GM21381 (cell line): Measurements from ENCODE around the gene BCAM.
"Not testable (repeated sequence)": the region's sequence is repeated elsewhere in the genome, so short reads cannot be mapped to it uniquely, and the experiment has no call there.

Experiments used
- ATAC-seq: cut with Tn5 transposase; IDR thresholded peaks from one replicate; pipeline ENCODE4 v1.9.1; 2021; ENCODE audit warnings: mild to moderate bottlenecking, moderate library complexity; ENCODE audit not compliant: unreplicated experiment

BCAM gene

GRCh38 chr19:44814517-44814916 is 5.6 kb downstream of the BCAM start:
- no peak for ATAC-seq

- ATAC-seq = no peak
Measured at GRCh38 chr19:44816301-44816700, 7.4 kb downstream of the BCAM start.

GRCh38 chr19:44817725-44818465 is 9.0 kb downstream of the BCAM start:
- ATAC-seq = no peak

GRCh38 chr19:44818466-44819031 is 9.6 kb downstream of the BCAM start:
- no peak for ATAC-seq

- no peak for ATAC-seq
Measured at GRCh38 chr19:44819246-44819832, 10.4 kb downstream of the BCAM start.

DNA sequence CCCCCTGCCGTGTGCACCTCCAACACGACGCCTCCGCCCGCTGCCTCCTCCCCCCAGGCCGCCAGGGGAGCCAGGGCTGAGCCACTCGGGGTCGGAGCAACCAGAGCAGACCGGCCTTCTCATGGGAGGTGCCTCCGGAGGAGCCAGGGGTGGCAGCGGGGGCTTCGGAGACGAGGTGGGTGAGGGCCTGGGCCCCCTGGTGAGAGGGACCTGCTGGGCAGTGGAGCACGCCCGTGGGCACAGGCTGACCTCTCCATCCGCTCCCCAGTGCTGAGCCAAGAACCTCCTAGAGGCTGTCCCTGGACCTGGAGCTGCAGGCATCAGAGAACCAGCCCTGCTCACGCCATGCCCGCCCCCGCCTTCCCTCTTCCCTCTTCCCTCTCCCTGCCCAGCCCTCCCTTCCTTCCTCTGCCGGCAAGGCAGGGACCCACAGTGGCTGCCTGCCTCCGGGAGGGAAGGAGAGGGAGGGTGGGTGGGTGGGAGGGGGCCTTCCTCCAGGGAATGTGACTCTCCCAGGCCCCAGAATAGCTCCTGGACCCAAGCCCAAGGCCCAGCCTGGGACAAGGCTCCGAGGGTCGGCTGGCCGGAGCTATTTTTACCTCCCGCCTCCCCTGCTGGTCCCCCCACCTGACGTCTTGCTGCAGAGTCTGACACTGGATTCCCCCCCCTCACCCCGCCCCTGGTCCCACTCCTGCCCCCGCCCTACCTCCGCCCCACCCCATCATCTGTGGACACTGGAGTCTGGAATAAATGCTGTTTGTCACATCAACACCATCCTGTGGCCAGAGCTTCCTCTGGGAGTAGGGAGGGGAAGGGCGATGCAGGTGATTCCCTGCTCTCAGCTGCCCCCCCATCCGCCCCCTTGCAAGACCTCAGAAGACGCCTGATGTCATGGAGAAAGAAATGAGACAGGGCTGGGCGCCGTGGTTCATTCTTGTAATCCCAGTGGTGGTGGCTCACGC is 12.0 kb downstream of the BCAM start:
- no peak for ATAC-seq

DNA sequence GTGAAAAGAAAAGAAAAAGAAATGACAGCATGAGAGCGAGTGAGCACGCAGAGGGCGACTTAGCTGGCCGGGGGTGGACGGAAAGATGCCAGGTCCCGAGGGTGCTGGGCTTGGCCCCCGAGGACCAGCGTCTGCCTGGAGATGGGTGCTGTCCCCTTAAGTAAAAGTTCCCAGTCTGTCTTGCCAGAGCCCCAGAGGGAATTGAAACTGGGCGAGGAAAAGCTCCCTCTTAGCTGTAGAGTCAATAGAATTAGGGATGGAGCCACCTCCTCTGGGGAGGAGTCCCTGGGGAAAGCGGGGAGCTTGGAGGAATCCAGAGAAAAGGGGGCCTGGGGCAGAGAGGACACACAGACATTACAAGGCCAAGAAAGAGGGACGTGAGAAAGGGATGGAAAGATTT is 13.3 kb downstream of the BCAM start:
- ATAC-seq = no peak

DNA sequence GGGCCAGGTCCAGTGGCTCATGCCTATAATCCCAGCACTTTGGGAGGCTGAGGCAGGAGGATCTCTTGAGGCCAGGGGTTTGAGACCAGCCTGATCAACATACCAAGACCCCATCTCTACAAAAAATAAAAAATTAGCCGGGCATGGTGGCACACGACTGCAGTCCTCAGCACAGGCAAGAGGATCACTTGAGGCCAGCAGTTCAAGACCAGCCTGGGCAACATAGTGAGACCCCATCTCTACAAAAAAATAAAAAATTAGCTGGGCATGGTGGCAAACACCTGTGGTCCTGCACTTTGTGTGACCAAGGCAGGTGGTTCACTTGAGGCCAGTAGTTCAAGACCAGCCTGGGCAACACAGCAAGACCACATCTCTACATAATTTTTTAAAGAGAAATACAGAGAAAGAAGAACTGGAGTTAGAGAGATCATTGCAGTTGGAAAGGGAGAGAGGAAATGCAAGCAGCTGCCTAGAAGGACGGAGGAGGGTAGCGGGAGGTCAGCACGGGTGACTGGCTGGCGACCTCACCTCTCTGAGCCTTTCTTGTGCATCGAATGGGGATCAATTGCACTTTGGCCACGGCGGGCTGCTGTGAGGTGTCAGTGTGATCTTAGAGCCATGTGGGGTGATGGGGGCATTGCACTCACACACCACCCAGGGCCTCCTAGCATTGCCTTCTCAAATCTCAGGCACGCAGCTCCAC is 13.9 kb downstream of the BCAM start:
- no peak for ATAC-seq

DNA sequence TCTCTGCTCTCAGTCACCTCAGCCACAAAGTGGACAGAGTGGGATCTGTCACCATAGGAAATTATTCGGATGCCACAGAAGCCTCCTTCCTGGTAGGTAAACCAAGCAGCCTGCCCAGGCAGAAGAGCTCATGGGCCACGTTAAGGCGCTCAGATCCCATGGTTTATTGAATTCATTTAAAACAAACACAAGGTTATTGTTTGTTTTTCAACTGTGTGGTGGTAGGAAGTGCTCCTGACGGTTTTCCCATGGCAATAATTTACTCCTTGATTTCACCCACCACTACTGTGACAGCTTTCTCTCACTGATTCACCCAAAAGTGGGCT is 14.4 kb downstream of the BCAM start:
- ATAC-seq = no peak

GRCh38 chr19:44824761-44825160 is 15.9 kb downstream of the BCAM start:
- ATAC-seq = no peak

DNA sequence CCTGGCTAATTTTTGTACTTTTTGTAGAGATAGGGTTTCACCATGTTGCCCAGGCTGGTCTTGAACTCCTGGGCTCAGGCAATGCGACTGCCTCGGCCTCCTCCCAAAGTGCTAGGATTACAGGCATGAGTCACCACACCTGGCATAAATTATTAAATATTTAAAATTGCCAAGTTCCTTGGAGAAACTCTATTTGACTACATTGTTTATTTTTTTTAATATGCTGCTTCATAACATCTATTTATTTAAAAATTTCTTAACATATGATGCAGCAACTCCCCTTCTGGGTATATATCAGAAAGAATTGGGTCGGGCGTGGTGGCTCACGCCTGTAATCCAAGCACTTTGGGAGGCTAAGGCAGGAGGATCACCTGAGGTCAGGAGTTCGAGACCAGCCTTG is 24.0 kb downstream of the BCAM start:
- ATAC-seq = not testable (repeated sequence)

DNA sequence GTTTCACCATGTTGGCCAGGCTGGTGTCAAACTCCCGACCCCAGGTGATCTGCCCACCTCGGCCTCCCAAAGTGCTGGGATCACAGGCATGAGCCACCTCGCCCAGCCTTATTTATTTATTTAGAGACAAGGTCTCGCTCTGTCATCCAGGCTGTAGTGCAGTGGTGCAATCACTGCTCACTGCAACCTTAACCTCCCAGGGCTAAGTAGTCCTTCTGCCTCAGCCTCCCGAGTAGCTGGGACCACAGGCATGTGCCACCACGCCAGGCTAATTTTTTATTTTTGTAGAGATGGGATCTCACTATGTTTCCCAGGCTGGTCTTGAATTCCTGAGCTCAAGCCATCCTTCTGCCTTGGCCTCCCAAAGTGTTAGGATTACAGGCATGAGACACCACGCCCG is 25.5 kb downstream of the BCAM start:
- ATAC-seq = not testable (repeated sequence)

GRCh38 chr19:44839276-44839675 is 30.4 kb downstream of the BCAM start:
- no peak for ATAC-seq

GRCh38 chr19:44840811-44841210 is 31.9 kb downstream of the BCAM start:
- ATAC-seq = no peak

- ATAC-seq = no peak
Measured at GRCh38 chr19:44841231-44841630, 32.3 kb downstream of the BCAM start.

GRCh38 chr19:44845286-44845611 is 36.3 kb downstream of the BCAM start:
- ATAC-seq = no peak

- ATAC-seq = peak; percentile 49
Measured at GRCh38 chr19:44845612-44846454, 36.9 kb downstream of the BCAM start, which contains the start of gene NECTIN2. Gene NECTIN2 (plus strand): TSS chr19:44846297. CDS start chr19:44846526, 229 bp downstream.

GRCh38 chr19:44846455-44847143 is 37.7 kb downstream of the BCAM start:
- no peak for ATAC-seq
